AG04449 (cell line): Measurements from ENCODE around the gene ZBTB7C.

Experiments
- CTCF ChIA-PET: fragments of 350-600 bp; formaldehyde crosslinking; extraction: SDS; loops from one replicate; lab custom pipeline; 2021; ENCODE audit warnings: antibody characterized with exemption; lab: Yijun Ruan, JAX
- POLR2A ChIA-PET: fragments of 400-600, 350-600 bp; formaldehyde crosslinking; extraction: SDS; loops from one replicate; lab custom pipeline; 2020; ENCODE audit warnings: antibody characterized with exemption, inconsistent platforms; lab: Yijun Ruan, JAX
- DNase-seq: peaks from one replicate; pipeline ENCODE4 v3.0.0-alpha.2; 2010; ENCODE audit warnings: low read depth, low spot score
- H3K4me3 ChIP-seq: 2 replicates; pipeline ENCODE4 v1.5.1; 2011; ENCODE audit warnings: low read depth, mild to moderate bottlenecking, control low read depth, low read length
- CTCF ChIP-seq: IDR thresholded peaks from one replicate; pipeline ENCODE4 v1.5.1; 2011; ENCODE audit warnings: mild to moderate bottlenecking, moderate library complexity, low read length, control low read depth, inconsistent platforms; ENCODE audit not compliant: insufficient read depth; ENCODE audit errors: missing control alignments

The ZBTB7C gene

GRCh38 chr18:48202350-48203260 lies 206.6 kb downstream of the ZBTB7C start:
- no peak overlapping the region for H3K4me3 ChIP-seq
- CTCF ChIA-PET: no interaction called here
- POLR2A ChIA-PET: no interaction called here
- no peak for TF ChIP-seq CTCF
- DNase-seq: no peak

GRCh38 chr18:48202006-48202348 lies 207.2 kb downstream of the ZBTB7C start:
- no peak for DNase-seq
- no peak for TF ChIP-seq CTCF
- H3K4me3 ChIP-seq: no peak overlapping the region
- POLR2A ChIA-PET: no interaction called here
- CTCF ChIA-PET: no interaction called here

- TF ChIP-seq CTCF: no peak
- DNase-seq: no peak
- CTCF ChIA-PET: no interaction called here
- POLR2A ChIA-PET: no interaction called here
- H3K4me3 ChIP-seq: no peak overlapping the region
Measured at GRCh38 chr18:48201337-48202005, 207.7 kb downstream of the ZBTB7C start.

- TF ChIP-seq CTCF: no peak
- H3K4me3 ChIP-seq: no peak overlapping the region
- no peak for DNase-seq
- ChIA-PET CTCF (no interaction called here), POLR2A (no interaction called here)
Measured at GRCh38 chr18:48200631-48201336, 208.4 kb downstream of the ZBTB7C start.

- TF ChIP-seq CTCF: no peak
- no peak for DNase-seq
- no peak overlapping the region for H3K4me3 ChIP-seq
- ChIA-PET CTCF (interaction anchor here (1.5 kb wide), 1 partner anchor 247 kb away, joined by 5 read pairs; no protein-coding TSS in a partner anchor), POLR2A (no interaction called here)
Measured at GRCh38 chr18:48199399-48199798, 209.8 kb downstream of the ZBTB7C start.

- POLR2A ChIA-PET: no interaction called here
- H3K4me3 ChIP-seq: no peak overlapping the region
- no peak for TF ChIP-seq CTCF
- no peak for DNase-seq
- CTCF ChIA-PET: no interaction called here
Measured at GRCh38 chr18:48197819-48198218, 211.4 kb downstream of the ZBTB7C start.
